PFSK-1 (cell line): ENCODE results near the gene TMEM106A.

Source experiments
- POLR2AphosphoS5 ChIP-seq: IDR thresholded peaks from 2 replicates; pipeline ENCODE4 v1.6.1; 2012; ENCODE audit warnings: low read depth, mild to moderate bottlenecking, control low read depth, low read length, moderate library complexity
- TAF1 ChIP-seq: IDR thresholded peaks from 2 replicates; pipeline ENCODE4 v1.6.1; 2012; ENCODE audit warnings: low read length, control low read depth, borderline replicate concordance; ENCODE audit not compliant: insufficient read depth
- TF ChIP-seq, protein P1 (sequence below), 2 experiments: IDR thresholded peaks; 2 replicates each; pipeline versions ENCODE4 v1.6.1 to v1.8.0; 2011 to 2012; ENCODE audit warnings: low read depth in 2 of 2, low read length in 2 of 2, control low read depth in 1 of 2, inconsistent platforms in 1 of 2, mild to moderate bottlenecking in 1 of 2, moderate library complexity in 1 of 2; ENCODE audit not compliant: insufficient read depth in 1 of 2

DNA sequence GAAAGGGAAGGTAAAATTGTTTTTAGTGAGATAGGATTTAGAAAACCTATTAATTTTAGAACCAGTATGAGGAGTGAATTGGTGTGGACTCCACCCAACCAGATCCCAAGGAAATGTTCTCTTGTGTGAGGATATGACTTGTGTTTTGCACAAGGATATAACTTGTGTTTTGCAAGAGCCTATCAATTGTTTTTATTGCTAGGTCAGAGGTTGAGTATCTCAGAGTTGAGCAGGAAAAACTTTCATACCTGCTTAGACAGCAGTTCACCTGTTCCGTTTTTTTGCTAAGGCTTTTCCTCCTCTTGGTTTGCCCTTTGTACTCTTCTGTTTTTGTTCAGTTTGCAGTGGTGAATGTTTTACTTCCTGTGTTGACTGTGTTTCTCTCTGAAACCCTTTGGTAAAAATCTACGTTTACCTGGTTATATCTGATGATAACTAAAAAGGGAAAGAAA is 35.5 kb upstream of the TMEM106A start:
- TF ChIP-seq POLR2AphosphoS5, result no peak
- TF ChIP-seq TAF1, result no peak
- TF ChIP-seq, protein P1, sequence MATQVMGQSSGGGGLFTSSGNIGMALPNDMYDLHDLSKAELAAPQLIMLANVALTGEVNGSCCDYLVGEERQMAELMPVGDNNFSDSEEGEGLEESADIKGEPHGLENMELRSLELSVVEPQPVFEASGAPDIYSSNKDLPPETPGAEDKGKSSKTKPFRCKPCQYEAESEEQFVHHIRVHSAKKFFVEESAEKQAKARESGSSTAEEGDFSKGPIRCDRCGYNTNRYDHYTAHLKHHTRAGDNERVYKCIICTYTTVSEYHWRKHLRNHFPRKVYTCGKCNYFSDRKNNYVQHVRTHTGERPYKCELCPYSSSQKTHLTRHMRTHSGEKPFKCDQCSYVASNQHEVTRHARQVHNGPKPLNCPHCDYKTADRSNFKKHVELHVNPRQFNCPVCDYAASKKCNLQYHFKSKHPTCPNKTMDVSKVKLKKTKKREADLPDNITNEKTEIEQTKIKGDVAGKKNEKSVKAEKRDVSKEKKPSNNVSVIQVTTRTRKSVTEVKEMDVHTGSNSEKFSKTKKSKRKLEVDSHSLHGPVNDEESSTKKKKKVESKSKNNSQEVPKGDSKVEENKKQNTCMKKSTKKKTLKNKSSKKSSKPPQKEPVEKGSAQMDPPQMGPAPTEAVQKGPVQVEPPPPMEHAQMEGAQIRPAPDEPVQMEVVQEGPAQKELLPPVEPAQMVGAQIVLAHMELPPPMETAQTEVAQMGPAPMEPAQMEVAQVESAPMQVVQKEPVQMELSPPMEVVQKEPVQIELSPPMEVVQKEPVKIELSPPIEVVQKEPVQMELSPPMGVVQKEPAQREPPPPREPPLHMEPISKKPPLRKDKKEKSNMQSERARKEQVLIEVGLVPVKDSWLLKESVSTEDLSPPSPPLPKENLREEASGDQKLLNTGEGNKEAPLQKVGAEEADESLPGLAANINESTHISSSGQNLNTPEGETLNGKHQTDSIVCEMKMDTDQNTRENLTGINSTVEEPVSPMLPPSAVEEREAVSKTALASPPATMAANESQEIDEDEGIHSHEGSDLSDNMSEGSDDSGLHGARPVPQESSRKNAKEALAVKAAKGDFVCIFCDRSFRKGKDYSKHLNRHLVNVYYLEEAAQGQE (IDR thresholded peaks at IDR 0.05; ENCODE audit: insufficient read depth in 1 of 2, low read depth in 2 of 2, low read length in 2 of 2), result no peak
